Activated CD4-positive, alpha-beta T cell treated with anti-CD3 and anti-CD28 coated beads for 36 hours (primary cell): ENCODE results near the gene CCDC60. TPM values are rescaled to one million over a fixed set of nuclear protein-coding genes. Genes with fewer than 3 reads are reported as not detected.
"Not testable (repeated sequence)": the region's sequence is repeated elsewhere in the genome, so short reads cannot be mapped to it uniquely, and the experiment has no call there.

Experiments
- ATAC-seq: fragments of 200-7000 bp; cut with Tn5 transposase; one replicate; pipeline ENCODE4 v1.10.0; 2021; ENCODE audit warnings: mild to moderate bottlenecking, moderate library complexity
- CTCF ChIA-PET: fragments of 350-600 bp; sonication (Branson Sonifier 250); formaldehyde crosslinking; loops from one replicate; lab custom pipeline; 2021; ENCODE audit warnings: antibody characterized with exemption; lab: Charles Lee
- POLR2A ChIA-PET: fragments of 350-600 bp; sonication (Branson Sonifier 250); formaldehyde crosslinking; loops from one replicate; lab custom pipeline; 2021; ENCODE audit warnings: antibody characterized with exemption, inconsistent platforms; lab: Charles Lee
- DNase-seq: peaks from one replicate; pipeline ENCODE4 v3.0.0-alpha.2; 2020
- H3K27ac Mint-ChIP-seq: one replicate; pipeline ENCODE4 v1.8.0; 2021; ENCODE audit warnings: mixed read lengths
- H3K27me3 Mint-ChIP-seq: one replicate; pipeline ENCODE4 v1.8.0; 2021; ENCODE audit warnings: mixed read lengths
- H3K36me3 Mint-ChIP-seq: one replicate; pipeline ENCODE4 v1.8.0; 2021; ENCODE audit warnings: low read depth, mixed read lengths
- H3K4me1 Mint-ChIP-seq: one replicate; pipeline ENCODE4 v1.8.0; 2021; ENCODE audit warnings: mixed read lengths
- H3K4me3 Mint-ChIP-seq: one replicate; pipeline ENCODE4 v1.8.0; 2021; ENCODE audit warnings: mild to moderate bottlenecking, moderate library complexity, mixed read lengths
- H3K9me3 Mint-ChIP-seq: one replicate; pipeline ENCODE4 v1.8.0; 2021; ENCODE audit warnings: low read depth, mixed read lengths
- intact Hi-C, 2 experiments: fragments of 100-400 bp; cut with DNase I in 1 of 2; cut with micrococcal nuclease in 1 of 2; formaldehyde crosslinking; loops; one replicate each; pipeline versions ENCODE4 v1.14.2 to v1.15.1; 2022 to 2024; cut with DNase I, micrococcal nuclease
- total RNA-seq, 2 experiments: library from RNA; stranded (reverse); gene quantifications; one replicate each; pipeline ENCODE4 v1.2.3, GENCODE V29; 2021

Gene CCDC60
- total RNA-seq, 2 experiments from 2014 or later = not detected

GRCh38 chr12:119340578-119340977 lies 6.0 kb downstream of the CCDC60 start:
- DNase-seq = no peak
- ATAC-seq = no peak
- ChIA-PET CTCF (no interaction called here), POLR2A (no interaction called here)
- no peaks in the 10 kb centered on the region for H3K36me3 Mint-ChIP-seq
- no peak overlapping the region for H3K27ac Mint-ChIP-seq
- H3K4me3 Mint-ChIP-seq = no peak overlapping the region
- no peaks in the 10 kb centered on the region for H3K4me1 Mint-ChIP-seq
- no peaks in the 10 kb centered on the region for H3K9me3 Mint-ChIP-seq
- intact Hi-C loops = no loop called here
- peaks cover 16% of the 10 kb centered on the region for H3K27me3 Mint-ChIP-seq

- ChIA-PET POLR2A (no interaction called here), CTCF (no interaction called here)
- H3K36me3 Mint-ChIP-seq = no peaks in the 10 kb centered on the region
- no peak for DNase-seq
- H3K9me3 Mint-ChIP-seq = no peaks in the 10 kb centered on the region
- ATAC-seq = no peak
- H3K27ac Mint-ChIP-seq = no peak overlapping the region
- intact Hi-C loops = no loop called here
- H3K27me3 Mint-ChIP-seq = peaks cover 16% of the 10 kb centered on the region
- no peaks in the 10 kb centered on the region for H3K4me1 Mint-ChIP-seq
- H3K4me3 Mint-ChIP-seq = no peak overlapping the region
These were observed 6.5 kb downstream of the CCDC60 start for GRCh38 chr12:119341020-119341419.

GRCh38 chr12:119341988-119342387 lies 7.5 kb downstream of the CCDC60 start:
- H3K9me3 Mint-ChIP-seq = no peaks in the 10 kb centered on the region
- CTCF ChIA-PET = no interaction called here

GRCh38 chr12:119343130-119343529 lies 8.6 kb downstream of the CCDC60 start:
- ATAC-seq (no peak), DNase-seq (no peak)
- Mint-ChIP-seq H3K27ac (no peak overlapping the region), H3K4me3 (no peak overlapping the region), H3K27me3 (peaks cover 9% of the 10 kb centered on the region), H3K4me1 (no peaks in the 10 kb centered on the region), H3K36me3 (no peaks in the 10 kb centered on the region), H3K9me3 (no peaks in the 10 kb centered on the region)
- intact Hi-C loops = no loop called here
- POLR2A ChIA-PET = no interaction called here
- CTCF ChIA-PET = interaction anchor here (0.6 kb wide), 1 partner anchor 1208 kb away, joined by 3 read pairs; no protein-coding TSS in a partner anchor

More at GRCh38 chr12:119341988-119342387, 7.5 kb downstream of the CCDC60 start:
- POLR2A ChIA-PET = no interaction called here
- no peaks in the 10 kb centered on the region for H3K36me3 Mint-ChIP-seq
- H3K27ac Mint-ChIP-seq = no peak overlapping the region
- H3K4me1 Mint-ChIP-seq = no peaks in the 10 kb centered on the region
- no peak overlapping the region for H3K4me3 Mint-ChIP-seq
- DNase-seq (no peak), ATAC-seq (no peak)
- peaks cover 15% of the 10 kb centered on the region for H3K27me3 Mint-ChIP-seq
- intact Hi-C loops = no loop called here

GRCh38 chr12:119354172-119354571 lies 19.6 kb downstream of the CCDC60 start:
- DNase-seq = no peak
- no peaks in the 10 kb centered on the region for H3K4me1 Mint-ChIP-seq
- intact Hi-C loops = no loop called here
- H3K27me3 Mint-ChIP-seq = peaks cover 8% of the 10 kb centered on the region
- no peak overlapping the region for H3K4me3 Mint-ChIP-seq
- no peak overlapping the region for H3K27ac Mint-ChIP-seq
- CTCF ChIA-PET = no interaction called here
- no peaks in the 10 kb centered on the region for H3K36me3 Mint-ChIP-seq
- no peak for ATAC-seq
- POLR2A ChIA-PET = no interaction called here
- H3K9me3 Mint-ChIP-seq = peaks cover 9% of the 10 kb centered on the region

- CTCF ChIA-PET, H3K27me3 Mint-ChIP-seq, H3K4me1 Mint-ChIP-seq, DNase-seq, H3K9me3 Mint-ChIP-seq, ATAC-seq, H3K27ac Mint-ChIP-seq, POLR2A ChIA-PET, H3K4me3 Mint-ChIP-seq, H3K36me3 Mint-ChIP-seq, intact Hi-C loops: not testable (repeated sequence)
These were observed 25.8 kb downstream of the CCDC60 start for GRCh38 chr12:119360366-119360765.

GRCh38 chr12:119363037-119363436 lies 28.5 kb downstream of the CCDC60 start:
- H3K4me1 Mint-ChIP-seq = no peaks in the 10 kb centered on the region
- H3K27ac Mint-ChIP-seq = no peak overlapping the region
- no peak for ATAC-seq
- H3K27me3 Mint-ChIP-seq = peaks cover 9% of the 10 kb centered on the region
- no peak for DNase-seq
- ChIA-PET CTCF (interaction anchor here (0.7 kb wide), 1 partner anchor 1472 kb away, joined by 3 read pairs; no protein-coding TSS in a partner anchor), POLR2A (no interaction called here)
- H3K9me3 Mint-ChIP-seq = no peaks in the 10 kb centered on the region
- intact Hi-C loops = no loop called here
- H3K36me3 Mint-ChIP-seq = no peaks in the 10 kb centered on the region
- no peak overlapping the region for H3K4me3 Mint-ChIP-seq

- Mint-ChIP-seq H3K4me3 (no peak overlapping the region), H3K27me3 (peaks cover 9% of the 10 kb centered on the region), H3K4me1 (no peaks in the 10 kb centered on the region), H3K9me3 (no peaks in the 10 kb centered on the region), H3K27ac (no peak overlapping the region), H3K36me3 (no peaks in the 10 kb centered on the region)
- no peak for ATAC-seq
- no peak for DNase-seq
- POLR2A ChIA-PET = no interaction called here
- CTCF ChIA-PET = interaction anchor here (0.7 kb wide), 2 partner anchors 1045 to 1471 kb away, joined by 3 read pairs; no protein-coding TSS in a partner anchor
- intact Hi-C loops = no loop called here
These were observed 29.0 kb downstream of the CCDC60 start for GRCh38 chr12:119363490-119363889.

- intact Hi-C loops = no loop called here
- POLR2A ChIA-PET = no interaction called here
- H3K9me3 Mint-ChIP-seq = no peaks in the 10 kb centered on the region
These were observed 30.9 kb downstream of the CCDC60 start for GRCh38 chr12:119365451-119365850.

GRCh38 chr12:119366007-119366406 lies 31.5 kb downstream of the CCDC60 start:
- no peak for DNase-seq
- Mint-ChIP-seq H3K9me3 (no peaks in the 10 kb centered on the region), H3K4me3 (no peak overlapping the region), H3K4me1 (no peaks in the 10 kb centered on the region), H3K36me3 (no peaks in the 10 kb centered on the region), H3K27me3 (peaks cover 7% of the 10 kb centered on the region), H3K27ac (no peak overlapping the region)
- ATAC-seq = no peak
- intact Hi-C loops = no loop called here
- POLR2A ChIA-PET = no interaction called here
- CTCF ChIA-PET = no interaction called here

More at GRCh38 chr12:119365451-119365850, 30.9 kb downstream of the CCDC60 start:
- Mint-ChIP-seq H3K36me3 (no peaks in the 10 kb centered on the region), H3K4me1 (no peaks in the 10 kb centered on the region), H3K27me3 (peaks cover 7% of the 10 kb centered on the region), H3K27ac (no peak overlapping the region), H3K4me3 (no peak overlapping the region)
- DNase-seq = no peak
- CTCF ChIA-PET = no interaction called here
- no peak for ATAC-seq

GRCh38 chr12:119369161-119369560 lies 34.6 kb downstream of the CCDC60 start:
- peaks cover 5% of the 10 kb centered on the region for H3K27me3 Mint-ChIP-seq
- DNase-seq (no peak), ATAC-seq (no peak)
- H3K4me1 Mint-ChIP-seq = no peaks in the 10 kb centered on the region
- intact Hi-C loops = no loop called here
- no peak overlapping the region for H3K4me3 Mint-ChIP-seq
- POLR2A ChIA-PET = no interaction called here
- no peaks in the 10 kb centered on the region for H3K36me3 Mint-ChIP-seq
- H3K9me3 Mint-ChIP-seq = no peaks in the 10 kb centered on the region
- CTCF ChIA-PET = interaction anchor here (0.7 to 1.0 kb wide), 2 partner anchors 162 to 963 kb away, joined by 3 to 4 read pairs; no protein-coding TSS in a partner anchor
- H3K27ac Mint-ChIP-seq = no peak overlapping the region

GRCh38 chr12:119369907-119370546 lies 35.5 kb downstream of the CCDC60 start:
- Mint-ChIP-seq H3K36me3 (no peaks in the 10 kb centered on the region), H3K27ac (no peak overlapping the region), H3K4me3 (no peak overlapping the region), H3K27me3 (peaks cover 3% of the 10 kb centered on the region), H3K4me1 (no peaks in the 10 kb centered on the region), H3K9me3 (no peaks in the 10 kb centered on the region)
- CTCF ChIA-PET = interaction anchor here (1.0 kb wide), 1 partner anchor 964 kb away, joined by 3 read pairs; no protein-coding TSS in a partner anchor
- intact Hi-C loops = no loop called here
- POLR2A ChIA-PET = no interaction called here
- ATAC-seq (no peak), DNase-seq (no peak)
